B cell (primary cell): ENCODE data around the gene ENOX1. TPM values are rescaled to one million over a fixed set of nuclear protein-coding genes. Genes with fewer than 3 reads are reported as not detected.

Experiments
- ATAC-seq: fragments of 200-7000 bp; cut with Tn5 transposase; one replicate; pipeline ENCODE4 v1.10.0; 2021; ENCODE audit warnings: low read depth, mild to moderate bottlenecking, moderate number of reproducible peaks, moderate library complexity
- CTCF ChIA-PET: fragments of 350-600 bp; sonication (Branson Sonifier 250); formaldehyde crosslinking; loops from one replicate; lab custom pipeline; 2021; ENCODE audit warnings: antibody characterized with exemption, inconsistent platforms; lab: Charles Lee
- POLR2A ChIA-PET: fragments of 350-600 bp; sonication (Branson Sonifier 250); formaldehyde crosslinking; loops from one replicate; lab custom pipeline; 2021; ENCODE audit warnings: antibody characterized with exemption; lab: Charles Lee
- DNase-seq: peaks from one replicate; pipeline ENCODE4 v3.0.0; 2013
- H2AFZ ChIP-seq: 2 replicates; pipeline ENCODE4 v1.6.1; 2012; ENCODE audit warnings: mild to moderate bottlenecking, low read depth, low read length; ENCODE audit not compliant: insufficient read depth, poor library complexity, severe bottlenecking
- H3K27ac ChIP-seq, 2 donors: 1 replicate in 1 of 2; 2 replicates in 1 of 2; pipeline ENCODE4 v1.5.1; 2012 to 2013; ENCODE audit warnings: low read length in 2 of 2, mild to moderate bottlenecking in 2 of 2, moderate library complexity in 1 of 2
- H3K27me3 ChIP-seq, 4 experiments: fragments of 200-600 bp in 1 of 4; sonication (generic) in 1 of 4; replicated peaks in 1 of 4; 1 replicate in 2 of 4; 2 replicates in 2 of 4; pipeline versions ENCODE4 v1.6.1 to v1.7.0; 2013 to 2016; ENCODE audit warnings: low read length in 3 of 4, mild to moderate bottlenecking in 2 of 4, mixed read lengths in 1 of 4, moderate library complexity in 1 of 4; ENCODE audit not compliant: insufficient read depth in 4 of 4, control insufficient read depth in 3 of 4; ENCODE audit errors: control extremely low read depth in 1 of 4
- H3K36me3 ChIP-seq, 2 experiments: replicated peaks in 1 of 2; 1 replicate in 1 of 2; 2 replicates in 1 of 2; pipeline versions ENCODE4 v1.6.1 to v1.7.1; 2013; ENCODE audit warnings: low read length in 1 of 2; ENCODE audit not compliant: insufficient read depth in 2 of 2, control insufficient read depth in 1 of 2; ENCODE audit errors: control extremely low read depth in 1 of 2, extremely low read depth in 1 of 2
- H3K4me1 ChIP-seq, 2 donors: fragments of 200-600 bp in 1 of 2; sonication (generic) in 1 of 2; 1 replicate in 1 of 2; 2 replicates in 1 of 2; pipeline versions ENCODE4 v1.5.1 to v1.6.1; 2013 to 2017; ENCODE audit warnings: low read length in 2 of 2; ENCODE audit not compliant: control insufficient read depth in 2 of 2, insufficient read depth in 2 of 2
- H3K4me2 ChIP-seq: replicated peaks from 2 replicates; pipeline ENCODE3; 2012; ENCODE audit warnings: mild to moderate bottlenecking, low read depth, low read length; ENCODE audit not compliant: poor library complexity, severe bottlenecking
- H3K4me3 ChIP-seq, 5 experiments: fragments of 200-600 bp in 1 of 5; sonication (generic) in 1 of 5; 1 replicate in 3 of 5; 2 replicates in 2 of 5; pipeline versions ENCODE4 v1.5.1 to v1.7.0; 2011 to 2016; ENCODE audit warnings: low read length in 4 of 5, mild to moderate bottlenecking in 4 of 5, low read depth in 2 of 5, control low read depth in 1 of 5, moderate library complexity in 1 of 5; ENCODE audit not compliant: insufficient read depth in 1 of 5; ENCODE audit errors: control extremely low read depth in 1 of 5, extremely low read depth in 1 of 5
- H3K79me2 ChIP-seq: fragments of 200-600 bp; sonication (generic); one replicate; pipeline ENCODE4 v1.6.0; 2016; ENCODE audit warnings: low read length; ENCODE audit not compliant: control insufficient read depth, insufficient read depth
- H3K9ac ChIP-seq: fragments of 200-600 bp; sonication (generic); 2 replicates; pipeline ENCODE4 v1.6.1; 2017; ENCODE audit warnings: mild to moderate bottlenecking, low read length, moderate library complexity
- H3K9me3 ChIP-seq, 3 donors: one replicate each; pipeline versions ENCODE4 v1.6.1 to v1.7.1; 2013; ENCODE audit warnings: low read length in 2 of 3; ENCODE audit not compliant: control insufficient read depth in 2 of 3, insufficient read depth in 1 of 3; ENCODE audit errors: control extremely low read depth in 1 of 3
- H4K20me1 ChIP-seq: 2 replicates; pipeline ENCODE4 v1.6.0; 2012; ENCODE audit warnings: mild to moderate bottlenecking, low read length; ENCODE audit not compliant: insufficient read depth, control insufficient read depth, poor library complexity, severe bottlenecking
- H3K27ac Mint-ChIP-seq: one replicate; pipeline ENCODE4 v1.8.0; 2021; ENCODE audit warnings: mixed read lengths
- H3K27me3 Mint-ChIP-seq: one replicate; pipeline ENCODE4 v1.8.0; 2021; ENCODE audit warnings: mixed read lengths
- H3K4me1 Mint-ChIP-seq: one replicate; pipeline ENCODE4 v1.8.0; 2021; ENCODE audit warnings: mixed read lengths
- H3K4me3 Mint-ChIP-seq: one replicate; pipeline ENCODE4 v1.8.0; 2021; ENCODE audit warnings: mixed read lengths
- H3K9me3 Mint-ChIP-seq: one replicate; pipeline ENCODE4 v1.8.0; 2022; ENCODE audit warnings: mixed read lengths; ENCODE audit not compliant: insufficient read depth
- CTCF ChIP-seq: fragments of 200-600 bp; IDR thresholded peaks from one replicate; pipeline ENCODE4 v1.8.0; 2022; ENCODE audit warnings: antibody characterized with exemption, mild to moderate bottlenecking
- EZH2 ChIP-seq: IDR thresholded peaks from 2 replicates; pipeline ENCODE4 v1.6.1; 2012; ENCODE audit warnings: borderline replicate concordance, low read depth, mild to moderate bottlenecking, moderate library complexity, low read length; ENCODE audit not compliant: insufficient read depth, poor library complexity, severe bottlenecking
- WGBS: methylation state at CpG from one replicate; pipeline ENCODE4 v1.1.5; 2013; ENCODE audit warnings: missing lambda C conversion rate; ENCODE audit not compliant: insufficient coverage; 5-methylcytosine and 5-hydroxymethylcytosine counted together
- intact Hi-C: fragments of 100-400 bp; cut with micrococcal nuclease; formaldehyde crosslinking; loops from one replicate; pipeline ENCODE4 v1.10.0; 2022
- polyA plus RNA-seq: library from polyadenylated mRNA; depleted of rRNA; stranded (reverse); fragments of >200 nt; gene quantifications from 2 replicates; pipeline ENCODE4 v1.2.3, GENCODE V29; 2012
- total RNA-seq, 2 donors: library from RNA; stranded (reverse); fragments of 120-200 nt in 1 of 2; gene quantifications; 1 replicate in 1 of 2; 2 replicates in 1 of 2; pipeline versions ENCODE4 v1.2.3 to v1.2.4, GENCODE V29; 2013 to 2022

ENOX1 gene
- total and polyA plus RNA-seq, 2 donors (not counting 1 experiment from before 2014, with no cell fraction given), result not detected

- Histone ChIP-seq H3K27me3 (peaks cover 0 to 4% (median 0%) of the 10 kb centered on the region in 4 experiments), H3K4me2 (no peak overlapping the region), H4K20me1 (no peaks in the 10 kb centered on the region), H3K4me3 (no peak overlapping the region), H3K79me2 (no peaks in the 10 kb centered on the region), H3K27ac (no peak overlapping the region), H3K36me3 (no peaks in the 10 kb centered on the region), H3K9me3 (no peaks in the 10 kb centered on the region), H3K4me1 (no peaks in the 10 kb centered on the region), H3K9ac (no peak overlapping the region), H2AFZ (no peak overlapping the region)
- ATAC-seq, result no peak
- no CpG with 5 or more reads among the region's 2 CpGs for WGBS
- TF ChIP-seq EZH2, result no peak
- no peak for TF ChIP-seq CTCF
- Mint-ChIP-seq H3K4me3 (no peak overlapping the region), H3K27ac (no peak overlapping the region), H3K4me1 (no peaks in the 10 kb centered on the region), H3K27me3 (peaks cover 8% of the 10 kb centered on the region), H3K9me3 (peaks cover 11% of the 10 kb centered on the region)
- intact Hi-C loops, result no loop called here
- no peak for DNase-seq
- ChIA-PET CTCF (no interaction called here), POLR2A (no interaction called here)
Measured at GRCh38 chr13:43204591-43204990, 582.2 kb downstream of the ENOX1 start.

- Histone ChIP-seq H2AFZ (no peak overlapping the region), H3K4me1 (no peaks in the 10 kb centered on the region), H3K27ac (no peak overlapping the region), H3K4me2 (no peak overlapping the region), H4K20me1 (no peaks in the 10 kb centered on the region), H3K4me3 (no peak overlapping the region), H3K36me3 (no peaks in the 10 kb centered on the region), H3K9me3 (no peaks in the 10 kb centered on the region), H3K9ac (no peak overlapping the region), H3K27me3 (peaks cover 0 to 4% (median 0%) of the 10 kb centered on the region in 4 experiments), H3K79me2 (no peaks in the 10 kb centered on the region)
- Mint-ChIP-seq H3K9me3 (peaks cover 11% of the 10 kb centered on the region), H3K4me1 (no peaks in the 10 kb centered on the region), H3K27ac (no peak overlapping the region), H3K27me3 (peaks cover 14% of the 10 kb centered on the region), H3K4me3 (no peak overlapping the region)
- ATAC-seq (no peak), DNase-seq (no peak)
- 83% methylated on average over 1 of the region's 1 CpG for WGBS
- TF ChIP-seq CTCF, result no peak
- TF ChIP-seq EZH2, result no peak
- intact Hi-C loops, result no loop called here
- ChIA-PET CTCF (no interaction called here), POLR2A (no interaction called here)
Measured at GRCh38 chr13:43203781-43204180, 583.0 kb downstream of the ENOX1 start.
